Spleen (tissue), 11 donors: ENCODE data around the gene ALKBH6. TPM values are rescaled to one million over a fixed set of nuclear protein-coding genes. Genes with fewer than 3 reads are reported as not detected.
A peak's percentile ranks its signal among the peaks of the same experiment; 100 is the strongest.

Experiments
- DNase-seq: peaks from one replicate; pipeline ENCODE4 v3.0.0-alpha.2; 2020
- H3K27ac ChIP-seq, 8 donors: fragments of 200-600 bp; sonication (generic) in 7 of 8; 1 replicate in 4 of 8; 2 replicates in 4 of 8; pipeline versions ENCODE4 v1.5.0 to v1.8.0; 2016 to 2021; ENCODE audit warnings: inconsistent platforms in 4 of 8, mild to moderate bottlenecking in 4 of 8, moderate library complexity in 1 of 8
- H3K27me3 ChIP-seq, 7 donors: fragments of 200-600 bp; sonication (generic) in 6 of 7; replicated peaks in 1 of 7; 1 replicate in 4 of 7; 2 replicates in 3 of 7; pipeline versions ENCODE4 v1.5.0 to v1.8.0; 2016 to 2021; ENCODE audit warnings: inconsistent platforms in 3 of 7, mild to moderate bottlenecking in 1 of 7
- H3K36me3 ChIP-seq, 6 donors: fragments of 200-600 bp; sonication (generic) in 5 of 6; 1 replicate in 4 of 6; 2 replicates in 2 of 6; pipeline versions ENCODE4 v1.5.0 to v1.8.0; 2016 to 2021; ENCODE audit warnings: inconsistent platforms in 2 of 6
- H3K4me1 ChIP-seq, 6 donors: fragments of 200-600 bp; sonication (generic) in 5 of 6; 1 replicate in 3 of 6; 2 replicates in 3 of 6; pipeline versions ENCODE4 v1.5.0 to v1.8.0; 2016 to 2021; ENCODE audit warnings: inconsistent platforms in 3 of 6
- H3K4me3 ChIP-seq, 8 donors: fragments of 200-600 bp; sonication (generic) in 7 of 8; 1 replicate in 4 of 8; 2 replicates in 4 of 8; pipeline versions ENCODE4 v1.5.0 to v1.8.0; 2016 to 2021; ENCODE audit warnings: inconsistent platforms in 4 of 8, mild to moderate bottlenecking in 4 of 8, moderate library complexity in 2 of 8
- H3K9me3 ChIP-seq, 8 donors: fragments of 200-600 bp; sonication (generic) in 7 of 8; 1 replicate in 4 of 8; 2 replicates in 4 of 8; pipeline versions ENCODE4 v1.5.0 to v1.8.0; 2016 to 2021; ENCODE audit warnings: inconsistent platforms in 4 of 8
- CTCF ChIP-seq, 11 experiments: fragments of 200-600 bp in 7 of 11; fragments of 450-650 bp in 4 of 11; sonication (generic) in 4 of 11; IDR thresholded peaks in 8 of 11; conservative IDR thresholded peaks in 3 of 11; 1 replicate in 7 of 11; 2 replicates in 4 of 11; pipeline versions ENCODE4 v1.4.0 to v1.8.0; 2016 to 2021; ENCODE audit warnings: antibody characterized with exemption in 11 of 11, inconsistent platforms in 4 of 11, mild to moderate bottlenecking in 1 of 11
- POLR2A ChIP-seq, 3 donors: fragments of 450-650 bp; IDR thresholded peaks; one replicate each; pipeline ENCODE4 v1.5.1; 2017; ENCODE audit warnings: antibody characterized with exemption in 3 of 3, mild to moderate bottlenecking in 1 of 3
- POLR2AphosphoS5 ChIP-seq, 3 donors: sonication (generic); formaldehyde crosslinking; IDR thresholded peaks; one replicate each; pipeline ENCODE4 v1.5.1; 2017; ENCODE audit warnings: antibody characterized with exemption in 3 of 3
- WGBS, 5 donors: extraction: QIAGEN DNeasy Blood & Tissue Kit in 3 of 5; methylation state at CpG; one replicate each; pipeline versions ENCODE4 v1.1.5 to v1.1.7; 2013 to 2018; 5-methylcytosine and 5-hydroxymethylcytosine counted together
- intact Hi-C: fragments of 100-400 bp; cut with DNase I; formaldehyde crosslinking; loops from one replicate; pipeline ENCODE4 v1.15.0; 2023; ENCODE audit warnings: low total_unique reads
- polyA plus RNA-seq, 3 donors: library from polyadenylated mRNA; stranded (reverse); fragments of 200-250 nt; gene quantifications; one replicate each; pipeline ENCODE4 v1.2.1, GENCODE V29; 2013
- total RNA-seq, 7 donors: library from RNA; depleted of rRNA in 3 of 7; stranded (reverse); fragments of >200 nt in 3 of 7; fragmentation: NEBNext Ultra II Directional in 4 of 7; extraction: Animal tissue kit (Norgen Biotek cat#: 25700) in 4 of 7; gene quantifications; one replicate each; pipeline versions ENCODE4 v1.1.0 to v1.2.1, GENCODE V29; 2016 to 2021
- donor health status: healthy with polysubstance abuse.
- donor health status: DM: no; HTN: no; CAD: no; lungs with moderate emphysema.
- donor health status: DM: no; HTN: no; CAD: no.
- donor health status: Bipolar disorder and iron deficiency.
- donor health status: healthy.
- donor health status: DM: no; HTN: no; CAD: no.
- donor health status: DM: yes; HTN: yes; CAD: no.

Gene ALKBH6
- total and polyA plus RNA-seq, 10 donors, result 21.3 to 65.3 (median 26.3) TPM

GRCh38 chr19:36008336-36008978 lies 5.6 kb downstream of the ALKBH6 start, which contains the start of gene SYNE4:
Gene SYNE4, minus strand, starts transcription at chr19:36008813. Its CDS starts 132 bp downstream, at chr19:36008681.
- DNase-seq, result no peak
- peak in 1 of 3 donors; percentile 56 for TF ChIP-seq POLR2AphosphoS5 (IDR thresholded peaks at IDR 0.05)
- TF ChIP-seq CTCF (IDR thresholded peaks at IDR 0.05 in 8 of 11, conservative IDR thresholded peaks at IDR 0.05 in 3 of 11), result no peak
- H3K27me3 ChIP-seq, result peaks cover 0 to 17% (median 0%) of the 10 kb centered on the region in 7 donors
- no peaks in the 10 kb centered on the region for H3K9me3 ChIP-seq
- WGBS, 5 donors, result 70 to 80% (median 71%) methylated on average over 8 to 19 of the region's 19 CpGs
- peak within 1 kb of the TSS in 2 of 8 donors; percentile 27 to 49 for H3K27ac ChIP-seq
- H3K4me3 ChIP-seq, result peak within 1 kb of the TSS in 7 of 8 donors; percentile 9 to 62 (median 29)
- H3K36me3 ChIP-seq, result peaks cover 0 to 9% (median 0%) of the 10 kb centered on the region in 6 donors
- intact Hi-C loops, result no loop called here
- H3K4me1 ChIP-seq, result peaks cover 5 to 29% (median 20%) of the 10 kb centered on the region in 6 donors

- H3K9me3 ChIP-seq, result no peaks in the 10 kb centered on the region
- no peak overlapping the region for H3K4me3 ChIP-seq
- H3K27me3 ChIP-seq, result peaks cover 0 to 17% (median 0%) of the 10 kb centered on the region in 7 donors
- H3K36me3 ChIP-seq, result peaks cover 0 to 13% (median 0%) of the 10 kb centered on the region in 6 donors
- TF ChIP-seq CTCF (IDR thresholded peaks at IDR 0.05 in 8 of 11, conservative IDR thresholded peaks at IDR 0.05 in 3 of 11) (no peak), POLR2AphosphoS5 (IDR thresholded peaks at IDR 0.05) (peak in 1 of 3 donors; percentile 14)
- intact Hi-C loops, result no loop called here
- no peak for DNase-seq
- H3K4me1 ChIP-seq, result peaks cover 0 to 17% (median 13%) of the 10 kb centered on the region in 6 donors
- H3K27ac ChIP-seq, result no peak overlapping the region
- 88 to 100% (median 92%) methylated on average over 3 to 5 of the region's 5 CpGs for WGBS, 5 donors
Observed at GRCh38 chr19:36006955-36007354, 7.1 kb downstream of the ALKBH6 start.

- Histone ChIP-seq H3K27me3 (peaks cover 0 to 3% (median 0%) of the 10 kb centered on the region in 7 donors), H3K36me3 (peaks cover 0 to 36% (median 4%) of the 10 kb centered on the region in 6 donors), H3K9me3 (no peaks in the 10 kb centered on the region), H3K27ac (no peak overlapping the region), H3K4me3 (no peak overlapping the region), H3K4me1 (peaks cover 0 to 23% (median 5%) of the 10 kb centered on the region in 6 donors)
- WGBS, 5 donors, result 90 to 96% (median 93%) methylated on average over 4 of the region's 4 CpGs
- no peak for DNase-seq
- TF ChIP-seq POLR2AphosphoS5 (IDR thresholded peaks at IDR 0.05) (no peak), POLR2A (IDR thresholded peaks at IDR 0.05) (no peak), CTCF (IDR thresholded peaks at IDR 0.05 in 8 of 11, conservative IDR thresholded peaks at IDR 0.05 in 3 of 11) (no peak)
- intact Hi-C loops, result no loop called here
Observed at GRCh38 chr19:36003284-36003683, 10.7 kb downstream of the ALKBH6 start.

- no peak for DNase-seq
- Histone ChIP-seq H3K27ac (no peak overlapping the region), H3K9me3 (no peaks in the 10 kb centered on the region), H3K4me3 (no peak overlapping the region), H3K27me3 (no peaks in the 10 kb centered on the region), H3K4me1 (peaks cover 7 to 39% (median 16%) of the 10 kb centered on the region in 6 donors), H3K36me3 (peaks cover 0 to 44% (median 9%) of the 10 kb centered on the region in 6 donors)
- intact Hi-C loops, result no loop called here
- TF ChIP-seq POLR2AphosphoS5 (IDR thresholded peaks at IDR 0.05) (no peak), CTCF (IDR thresholded peaks at IDR 0.05 in 8 of 11, conservative IDR thresholded peaks at IDR 0.05 in 3 of 11) (no peak)
- WGBS, 5 donors, result 92 to 99% (median 96%) methylated on average over 3 of the region's 3 CpGs
Observed at GRCh38 chr19:36001605-36002004, 12.4 kb downstream of the ALKBH6 start.
